Measurements from ENCODE around the gene KRT12.
A peak's percentile ranks its signal among the peaks of the same experiment; 100 is the strongest.

DNA sequence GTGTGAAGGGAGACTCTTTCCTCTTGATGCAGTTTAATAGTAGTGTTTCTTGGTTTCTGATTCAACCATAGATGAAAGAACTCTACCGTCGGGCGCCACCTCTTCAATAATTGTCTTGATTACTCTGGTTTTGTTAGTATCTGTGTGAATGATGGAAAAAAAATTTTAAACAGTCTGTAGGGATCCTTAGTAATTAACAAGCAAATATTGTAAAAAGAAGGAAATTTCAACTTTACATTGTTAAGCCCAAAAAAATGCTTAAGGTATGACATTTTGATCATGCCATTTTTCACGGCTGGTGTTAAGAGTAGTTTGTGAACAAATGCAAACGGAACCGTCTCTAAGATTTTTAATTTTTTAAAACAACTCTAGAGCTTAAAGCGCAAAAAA, 48.7 kb downstream of the KRT12 start:
- TF ChIP-seq, protein P1, sequence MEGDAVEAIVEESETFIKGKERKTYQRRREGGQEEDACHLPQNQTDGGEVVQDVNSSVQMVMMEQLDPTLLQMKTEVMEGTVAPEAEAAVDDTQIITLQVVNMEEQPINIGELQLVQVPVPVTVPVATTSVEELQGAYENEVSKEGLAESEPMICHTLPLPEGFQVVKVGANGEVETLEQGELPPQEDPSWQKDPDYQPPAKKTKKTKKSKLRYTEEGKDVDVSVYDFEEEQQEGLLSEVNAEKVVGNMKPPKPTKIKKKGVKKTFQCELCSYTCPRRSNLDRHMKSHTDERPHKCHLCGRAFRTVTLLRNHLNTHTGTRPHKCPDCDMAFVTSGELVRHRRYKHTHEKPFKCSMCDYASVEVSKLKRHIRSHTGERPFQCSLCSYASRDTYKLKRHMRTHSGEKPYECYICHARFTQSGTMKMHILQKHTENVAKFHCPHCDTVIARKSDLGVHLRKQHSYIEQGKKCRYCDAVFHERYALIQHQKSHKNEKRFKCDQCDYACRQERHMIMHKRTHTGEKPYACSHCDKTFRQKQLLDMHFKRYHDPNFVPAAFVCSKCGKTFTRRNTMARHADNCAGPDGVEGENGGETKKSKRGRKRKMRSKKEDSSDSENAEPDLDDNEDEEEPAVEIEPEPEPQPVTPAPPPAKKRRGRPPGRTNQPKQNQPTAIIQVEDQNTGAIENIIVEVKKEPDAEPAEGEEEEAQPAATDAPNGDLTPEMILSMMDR (IDR thresholded peaks at IDR 0.05; ENCODE audit: low read depth, low read length): 0 out of 2 replicates have a peak, but pooled peaks have one; percentile 3
- no peak for TF ChIP-seq EZH2phosphoT487 (IDR thresholded peaks at IDR 0.05; ENCODE audit: low read depth)

Data from OCI-LY3 (cell line).